Esophagus muscularis mucosa (tissue), 4 donors: ENCODE results near the gene MTCL1. TPM values are rescaled to one million over a fixed set of nuclear protein-coding genes. Genes with fewer than 3 reads are reported as not detected.

Experiments used
- DNase-seq: peaks from one replicate; pipeline ENCODE4 v3.0.0-alpha.2; 2017; ENCODE audit errors: extremely low spot score
- H3K27ac ChIP-seq, 4 donors: fragments of 200-600 bp; sonication (generic); replicated peaks in 1 of 4; 1 replicate in 3 of 4; 2 replicates in 1 of 4; pipeline ENCODE4 v1.5.1; 2016 to 2019; ENCODE audit warnings: mild to moderate bottlenecking in 1 of 4
- H3K27me3 ChIP-seq, 4 donors: fragments of 200-600 bp; sonication (generic); one replicate each; pipeline versions ENCODE4 v1.5.1 to v1.6.0; 2016 to 2019
- H3K36me3 ChIP-seq, 4 donors: fragments of 200-600 bp; sonication (generic); one replicate each; pipeline ENCODE4 v1.5.1; 2016 to 2019
- H3K4me1 ChIP-seq, 4 donors: fragments of 200-600 bp; sonication (generic); one replicate each; pipeline ENCODE4 v1.5.1; 2016 to 2019
- H3K4me3 ChIP-seq, 4 donors: fragments of 200-600 bp; sonication (generic); 1 replicate in 2 of 4; 2 replicates in 2 of 4; pipeline ENCODE4 v1.5.1; 2016 to 2019; ENCODE audit warnings: mild to moderate bottlenecking in 4 of 4, moderate library complexity in 1 of 4
- H3K9me3 ChIP-seq, 4 donors: fragments of 200-600 bp; sonication (generic); 1 replicate in 3 of 4; 2 replicates in 1 of 4; pipeline ENCODE4 v1.5.1; 2016 to 2019
- CTCF ChIP-seq, 3 experiments: fragments of 200-600 bp in 2 of 3; fragments of 450-650 bp in 1 of 3; sonication (generic) in 2 of 3; IDR thresholded peaks; one replicate each; pipeline ENCODE4 v1.5.1; 2017 to 2019; ENCODE audit warnings: antibody characterized with exemption in 3 of 3, mild to moderate bottlenecking in 2 of 3, moderate library complexity in 1 of 3
- EP300 ChIP-seq: sonication (generic); formaldehyde crosslinking; IDR thresholded peaks from one replicate; pipeline ENCODE4 v1.6.1; 2017; ENCODE audit warnings: antibody characterized with exemption
- POLR2A ChIP-seq: fragments of 450-650 bp; IDR thresholded peaks from one replicate; pipeline ENCODE4 v1.6.1; 2017; ENCODE audit warnings: antibody characterized with exemption, moderate library complexity, mild to moderate bottlenecking, low read depth
- POLR2AphosphoS5 ChIP-seq, 2 donors: sonication (generic); formaldehyde crosslinking; IDR thresholded peaks; one replicate each; pipeline ENCODE4 v1.6.1; 2017; ENCODE audit warnings: antibody characterized with exemption in 2 of 2
- WGBS: methylation state at CpG from one replicate; pipeline ENCODE4 v1.1.5; 2018; 5-methylcytosine and 5-hydroxymethylcytosine counted together
- intact Hi-C: fragments of 100-400 bp; cut with DNase I; formaldehyde crosslinking; loops from one replicate; pipeline ENCODE4 v1.15.1; 2023
- total RNA-seq, 4 donors: library from RNA; depleted of rRNA; stranded (reverse); fragments of >200 nt; gene quantifications; one replicate each; pipeline versions ENCODE4 v1.1.0 to v1.2.1, GENCODE V29; 2016

The MTCL1 gene
- total RNA-seq, 4 donors from 2014 or later = 32.3 to 48.0 (median 38.6) TPM

- no peak for TF ChIP-seq CTCF (IDR thresholded peaks at IDR 0.05)
- TF ChIP-seq POLR2AphosphoS5 (IDR thresholded peaks at IDR 0.05) = no peak
- TF ChIP-seq POLR2A = no peak
- TF ChIP-seq EP300 = no peak
- peaks cover 0 to 15% (median 12%) of the 10 kb centered on the region in 4 donors for H3K4me1 ChIP-seq
- no peak for DNase-seq
- intact Hi-C loops = no loop called here
- H3K36me3 ChIP-seq = peaks cover 0 to 31% (median 15%) of the 10 kb centered on the region in 4 donors
- 95% methylated on average over 6 of the region's 6 CpGs for WGBS
- H3K27ac ChIP-seq = no peak overlapping the region
- no peaks in the 10 kb centered on the region for H3K9me3 ChIP-seq
- no peaks in the 10 kb centered on the region for H3K27me3 ChIP-seq
- no peak overlapping the region for H3K4me3 ChIP-seq
Measured at GRCh38 chr18:8814206-8814605, 108.8 kb downstream of the MTCL1 start.

DNA sequence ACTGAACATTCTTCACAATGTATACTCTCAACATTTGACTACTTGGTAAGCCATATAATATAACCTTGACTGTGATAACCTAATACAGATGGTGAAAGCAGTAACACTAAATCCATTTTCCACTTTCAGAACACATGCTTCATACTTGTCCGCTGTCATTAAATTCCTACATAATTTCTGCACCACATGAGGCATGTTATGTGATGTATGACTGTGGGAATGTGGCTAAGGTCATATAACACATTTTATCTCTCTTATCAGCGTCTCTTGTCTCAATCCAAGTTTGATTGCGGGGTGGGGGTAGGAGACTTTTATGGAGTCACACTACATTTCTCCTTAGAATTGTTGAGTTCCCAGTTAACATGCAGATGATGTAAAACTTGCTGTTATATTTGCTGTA is 110.9 kb downstream of the MTCL1 start:
- TF ChIP-seq EP300 = no peak
- no peak for TF ChIP-seq POLR2AphosphoS5 (IDR thresholded peaks at IDR 0.05)
- no peak for TF ChIP-seq POLR2A
- TF ChIP-seq CTCF (IDR thresholded peaks at IDR 0.05) = no peak
- peaks cover 0 to 15% (median 12%) of the 10 kb centered on the region in 4 donors for H3K4me1 ChIP-seq

GRCh38 chr18:8816816-8817215 is 111.5 kb downstream of the MTCL1 start:
- H3K36me3 ChIP-seq = peaks cover 0 to 30% (median 14%) of the 10 kb centered on the region in 4 donors
- intact Hi-C loops = no loop called here
- no peaks in the 10 kb centered on the region for H3K9me3 ChIP-seq
- no peak overlapping the region for H3K4me3 ChIP-seq
- no peak overlapping the region for H3K27ac ChIP-seq
- peaks cover 0 to 15% (median 12%) of the 10 kb centered on the region in 4 donors for H3K4me1 ChIP-seq
- H3K27me3 ChIP-seq = no peaks in the 10 kb centered on the region
- WGBS = 41% methylated on average over 1 of the region's 1 CpG
- no peak for TF ChIP-seq POLR2AphosphoS5 (IDR thresholded peaks at IDR 0.05)
- TF ChIP-seq POLR2A = no peak
- no peak for TF ChIP-seq EP300
- no peak for TF ChIP-seq CTCF (IDR thresholded peaks at IDR 0.05)
- no peak for DNase-seq

More for the DNA sequence above, 110.9 kb downstream of the MTCL1 start:
- Histone ChIP-seq H3K4me3 (no peak overlapping the region), H3K27ac (no peak overlapping the region), H3K27me3 (no peaks in the 10 kb centered on the region), H3K36me3 (peaks cover 0 to 30% (median 14%) of the 10 kb centered on the region in 4 donors), H3K9me3 (no peaks in the 10 kb centered on the region)
- DNase-seq = no peak
- intact Hi-C loops = no loop called here
- 93% methylated on average over 3 of the region's 3 CpGs for WGBS

DNA sequence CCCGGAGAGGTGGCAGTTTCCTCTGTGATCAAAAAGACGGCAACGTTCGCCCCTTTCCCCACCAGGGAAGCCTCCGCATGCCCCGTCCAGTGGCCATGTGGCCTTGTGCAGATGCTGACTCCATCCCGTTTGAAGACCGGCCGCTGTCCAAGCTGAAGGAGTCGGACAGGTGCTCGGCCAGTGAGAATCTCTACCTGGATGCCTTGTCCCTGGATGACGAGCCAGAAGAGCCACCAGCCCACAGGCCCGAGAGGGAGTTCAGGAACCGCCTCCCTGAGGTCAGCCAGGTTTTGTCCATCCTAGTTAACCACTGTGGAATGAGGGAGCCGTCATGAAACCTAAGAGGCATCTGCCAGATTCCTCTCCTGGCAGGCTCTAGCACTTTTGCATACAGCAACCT is 113.6 kb downstream of the MTCL1 start:
- TF ChIP-seq POLR2A = no peak
- TF ChIP-seq CTCF (IDR thresholded peaks at IDR 0.05) = no peak
- TF ChIP-seq POLR2AphosphoS5 (IDR thresholded peaks at IDR 0.05) = no peak
- no peak for TF ChIP-seq EP300
- WGBS = 91% methylated on average over 15 of the region's 15 CpGs

More for the DNA sequence above, 113.6 kb downstream of the MTCL1 start:
- H3K4me1 ChIP-seq = peaks cover 0 to 2% (median under 1%) of the 10 kb centered on the region in 4 donors
- no peak overlapping the region for H3K27ac ChIP-seq
- intact Hi-C loops = no loop called here
- no peaks in the 10 kb centered on the region for H3K27me3 ChIP-seq
- peaks cover 0 to 32% (median 14%) of the 10 kb centered on the region in 4 donors for H3K36me3 ChIP-seq
- no peaks in the 10 kb centered on the region for H3K9me3 ChIP-seq
- DNase-seq = no peak
- H3K4me3 ChIP-seq = no peak overlapping the region
